ENCODE results near the gene MVD. TPM values are rescaled to one million over a fixed set of nuclear protein-coding genes. Genes with fewer than 3 reads are reported as not detected.

MVD gene
- total and polyA plus RNA-seq, 2 experiments from 2014 or later: 95.3 to 149 TPM

GRCh38 chr16:88711750-88712340 is 49.0 kb upstream of the MVD start:
- no peak for TF ChIP-seq ETS1 (IDR thresholded peaks at IDR 0.05)
- no peak for TF ChIP-seq STAT1 (IDR thresholded peaks at IDR 0.05; ENCODE audit: unreplicated experiment)
- no peak for TF ChIP-seq ZNF462 (CRISPR knock-in tag; IDR thresholded peaks at IDR 0.05)
- no peak for TF ChIP-seq EZH2 (IDR thresholded peaks at IDR 0.05; ENCODE audit: low read depth, unreplicated experiment)
- TF ChIP-seq CTCF (conservative IDR thresholded peaks at IDR 0.05; ENCODE audit: low read depth in 2 of 2): no peak
- TF ChIP-seq CREB1 (CRISPR knock-in tag; IDR thresholded peaks at IDR 0.05; ENCODE audit: low read depth): no peak
- TF ChIP-seq REST (IDR thresholded peaks at IDR 0.05; ENCODE audit: unreplicated experiment): no peak
- H3K4me3 Mint-ChIP-seq: no peak overlapping the region
- peak; percentile 39 for ATAC-seq
- Histone ChIP-seq H4K20me1 (replicated peaks; ENCODE audit: insufficient read depth) (no peaks in the 10 kb centered on the region; the same call in 1 of the 2 replicates), H3K4me1 (ENCODE audit: insufficient read depth) (peaks cover 4% of the 10 kb centered on the region; the same call in 1 of the 2 replicates), H3K4me2 (no peak overlapping the region), H3K9me2 (ENCODE audit: insufficient read depth) (no peaks in the 10 kb centered on the region), H3K27me3 (ENCODE audit: insufficient read depth) (no peaks in the 10 kb centered on the region), H3K4me3 (no peak overlapping the region), H2AFZ (no peak overlapping the region), H3K36me3 (ENCODE audit: insufficient read depth) (no peaks in the 10 kb centered on the region), H3F3A (replicated peaks; ENCODE audit: low read depth) (0 out of 2 replicates have a peak, but pooled peaks cover 2% of the 10 kb centered on the region), H3K79me2 (replicated peaks; ENCODE audit: insufficient read depth) (peaks cover 21% of the 10 kb centered on the region), H3K27ac (ENCODE audit: low read depth) (no peak overlapping the region)
- H3K27ac Mint-ChIP-seq: peak overlapping the region; percentile 89
- H3K4me1 Mint-ChIP-seq: peaks cover 15% of the 10 kb centered on the region
- no peaks in the 10 kb centered on the region for H3K9me3 Mint-ChIP-seq
- no peak for DNase-seq (ENCODE audit: low spot score)
- H3K27me3 Mint-ChIP-seq (ENCODE audit: insufficient read depth, low read depth, poor library complexity): peaks cover 17% of the 10 kb centered on the region
- H3K36me3 Mint-ChIP-seq (ENCODE audit: low read depth): peaks cover 10% of the 10 kb centered on the region; the same call in 2 of the 3 replicates

Data from GM23338 (cell line).